ENCODE data around the gene GTPBP3.
"Not testable (repeated sequence)": the region's sequence is repeated elsewhere in the genome, so short reads cannot be mapped to it uniquely, and the experiment has no call there.

GTPBP3 gene

GRCh38 chr19:17352608-17353280, 15.4 kb downstream of the GTPBP3 start:
- Mint-ChIP-seq H3K27ac (no peak overlapping the region), H3K36me3 (ENCODE audit: insufficient read depth) (no peaks in the 10 kb centered on the region), H3K4me3 (no peak overlapping the region), H3K27me3 (peaks cover 33 to 55% of the 10 kb centered on the region in 2 donors), H3K4me1 (ENCODE audit: low read depth in 2 of 2) (peaks cover 0 to 3% of the 10 kb centered on the region in 2 donors), H3K9me3 (no peaks in the 10 kb centered on the region)
- DNase-seq (no peak), ATAC-seq (replicated peaks) (no peak)

GRCh38 chr19:17353386-17353785, 16.0 kb downstream of the GTPBP3 start:
- Mint-ChIP-seq H3K27me3 (peaks cover 26 to 48% of the 10 kb centered on the region in 2 donors), H3K36me3 (ENCODE audit: insufficient read depth) (no peaks in the 10 kb centered on the region), H3K4me3 (no peak overlapping the region), H3K4me1 (ENCODE audit: low read depth in 2 of 2) (peaks cover 0 to 3% of the 10 kb centered on the region in 2 donors), H3K27ac (no peak overlapping the region), H3K9me3 (no peaks in the 10 kb centered on the region)
- DNase-seq (no peak), ATAC-seq (replicated peaks) (no peak)

GRCh38 chr19:17357078-17357666, 19.8 kb downstream of the GTPBP3 start:
- H3K36me3 Mint-ChIP-seq (ENCODE audit: insufficient read depth) = no peaks in the 10 kb centered on the region
- no peak for ATAC-seq (replicated peaks)
- no peak overlapping the region for H3K27ac Mint-ChIP-seq
- no peaks in the 10 kb centered on the region for H3K4me1 Mint-ChIP-seq (ENCODE audit: low read depth in 2 of 2)
- H3K9me3 Mint-ChIP-seq = no peaks in the 10 kb centered on the region
- DNase-seq = no peak
- no peak overlapping the region for H3K4me3 Mint-ChIP-seq
- H3K27me3 Mint-ChIP-seq = peaks cover 19% of the 10 kb centered on the region in 2 donors

- no peaks in the 10 kb centered on the region for H3K9me3 Mint-ChIP-seq
- ATAC-seq (replicated peaks) = no peak
- H3K27me3 Mint-ChIP-seq = peaks cover 13 to 23% of the 10 kb centered on the region in 2 donors
- no peak for DNase-seq
- no peak overlapping the region for H3K4me3 Mint-ChIP-seq
- H3K27ac Mint-ChIP-seq = no peak overlapping the region
- no peaks in the 10 kb centered on the region for H3K36me3 Mint-ChIP-seq (ENCODE audit: insufficient read depth)
- no peaks in the 10 kb centered on the region for H3K4me1 Mint-ChIP-seq (ENCODE audit: low read depth in 2 of 2)
Observed at GRCh38 chr19:17357724-17358123, 20.4 kb downstream of the GTPBP3 start.

- DNase-seq (no peak), ATAC-seq (replicated peaks) (no peak)
- no peaks in the 10 kb centered on the region for H3K9me3 Mint-ChIP-seq
- H3K4me3 Mint-ChIP-seq = no peak overlapping the region
- no peak overlapping the region for H3K27ac Mint-ChIP-seq
- H3K4me1 Mint-ChIP-seq (ENCODE audit: low read depth in 2 of 2) = no peaks in the 10 kb centered on the region
- peaks cover 7 to 18% of the 10 kb centered on the region in 2 donors for H3K27me3 Mint-ChIP-seq
- H3K36me3 Mint-ChIP-seq (ENCODE audit: insufficient read depth) = no peaks in the 10 kb centered on the region
Observed at GRCh38 chr19:17358395-17358794, 21.0 kb downstream of the GTPBP3 start.

GRCh38 chr19:17359905-17360800, 22.8 kb downstream of the GTPBP3 start:
- H3K27me3 Mint-ChIP-seq = peaks cover 5 to 21% of the 10 kb centered on the region in 2 donors
- no peaks in the 10 kb centered on the region for H3K4me1 Mint-ChIP-seq (ENCODE audit: low read depth in 2 of 2)
- no peak for ATAC-seq (replicated peaks)
- no peak overlapping the region for H3K4me3 Mint-ChIP-seq
- DNase-seq = no peak
- H3K27ac Mint-ChIP-seq = no peak overlapping the region
- H3K9me3 Mint-ChIP-seq = no peaks in the 10 kb centered on the region
- H3K36me3 Mint-ChIP-seq (ENCODE audit: insufficient read depth) = no peaks in the 10 kb centered on the region

- H3K36me3 Mint-ChIP-seq (ENCODE audit: insufficient read depth); ATAC-seq (replicated peaks); H3K4me1 Mint-ChIP-seq (ENCODE audit: low read depth in 2 of 2); H3K4me3 Mint-ChIP-seq; DNase-seq; H3K9me3 Mint-ChIP-seq; H3K27ac Mint-ChIP-seq: not testable (repeated sequence)
- peaks cover 24 to 30% of the 10 kb centered on the region in 2 donors for H3K27me3 Mint-ChIP-seq
Observed at GRCh38 chr19:17363852-17364605, 26.7 kb downstream of the GTPBP3 start.

- H3K27ac Mint-ChIP-seq = no peak overlapping the region
- ATAC-seq (replicated peaks) = no peak
- peaks cover 28 to 29% of the 10 kb centered on the region in 2 donors for H3K27me3 Mint-ChIP-seq
- peaks cover 3% of the 10 kb centered on the region for H3K36me3 Mint-ChIP-seq (ENCODE audit: insufficient read depth)
- H3K9me3 Mint-ChIP-seq = no peaks in the 10 kb centered on the region
- H3K4me1 Mint-ChIP-seq (ENCODE audit: low read depth in 2 of 2) = no peaks in the 10 kb centered on the region
- no peak for DNase-seq
- no peak overlapping the region for H3K4me3 Mint-ChIP-seq
Observed at GRCh38 chr19:17365361-17365760, 28.0 kb downstream of the GTPBP3 start.

GRCh38 chr19:17370026-17370587, 32.8 kb downstream of the GTPBP3 start:
- no peak overlapping the region for H3K27ac Mint-ChIP-seq

GRCh38 chr19:17376935-17377600, 39.7 kb downstream of the GTPBP3 start, which contains the start of gene PLVAP:
PLVAP (minus strand) TSS chr19:17377342; CDS start chr19:17377288, 54 bp downstream.
- Mint-ChIP-seq H3K4me1 (ENCODE audit: low read depth in 2 of 2) (no peaks in the 10 kb centered on the region), H3K9me3 (no peaks in the 10 kb centered on the region), H3K36me3 (ENCODE audit: insufficient read depth) (no peaks in the 10 kb centered on the region), H3K27me3 (peaks cover 23 to 35% of the 10 kb centered on the region in 2 donors), H3K27ac (no peak within 1 kb of the TSS), H3K4me3 (no peak within 1 kb of the TSS)
- no peak for ATAC-seq (replicated peaks)
- DNase-seq = no peak

More at GRCh38 chr19:17370026-17370587, 32.8 kb downstream of the GTPBP3 start:
- H3K9me3 Mint-ChIP-seq = no peaks in the 10 kb centered on the region
- no peak for ATAC-seq (replicated peaks)
- H3K27me3 Mint-ChIP-seq = peaks cover 16 to 28% of the 10 kb centered on the region in 2 donors
- H3K4me3 Mint-ChIP-seq = no peak overlapping the region
- H3K36me3 Mint-ChIP-seq (ENCODE audit: insufficient read depth) = peaks cover 3% of the 10 kb centered on the region
- no peak for DNase-seq
- no peaks in the 10 kb centered on the region for H3K4me1 Mint-ChIP-seq (ENCODE audit: low read depth in 2 of 2)

- Mint-ChIP-seq H3K4me3 (no peak overlapping the region), H3K27me3 (peaks cover 23 to 35% of the 10 kb centered on the region in 2 donors), H3K36me3 (ENCODE audit: insufficient read depth) (no peaks in the 10 kb centered on the region), H3K9me3 (no peaks in the 10 kb centered on the region), H3K27ac (no peak overlapping the region), H3K4me1 (ENCODE audit: low read depth in 2 of 2) (no peaks in the 10 kb centered on the region)
- DNase-seq (no peak), ATAC-seq (replicated peaks) (no peak)
Observed at GRCh38 chr19:17378271-17378670, 40.9 kb downstream of the GTPBP3 start.

- H3K36me3 Mint-ChIP-seq (ENCODE audit: insufficient read depth) = no peaks in the 10 kb centered on the region
- H3K27ac Mint-ChIP-seq = no peak overlapping the region
- H3K9me3 Mint-ChIP-seq = no peaks in the 10 kb centered on the region
- peaks cover 23 to 35% of the 10 kb centered on the region in 2 donors for H3K27me3 Mint-ChIP-seq
- ATAC-seq (replicated peaks) (no peak), DNase-seq (no peak)
- no peaks in the 10 kb centered on the region for H3K4me1 Mint-ChIP-seq (ENCODE audit: low read depth in 2 of 2)
- no peak overlapping the region for H3K4me3 Mint-ChIP-seq
Observed at GRCh38 chr19:17379221-17379631, 41.9 kb downstream of the GTPBP3 start.
